Endothelial cell of umbilical vein (primary cell): ENCODE results near the gene BSPRY. TPM values are rescaled to one million over a fixed set of nuclear protein-coding genes. Genes with fewer than 3 reads are reported as not detected.

Source experiments
- BruUV-seq: library from RNA; stranded (reverse); fragments of 400-500 nt; replicated peaks from 2 replicates; lab custom pipeline; 2021; lab: Mats Ljungman, UMichigan
- CTCF ChIA-PET: fragments of 300-600, 350-600 bp; sonication (Branson Sonifier 250); formaldehyde crosslinking; loops from one replicate; lab custom pipeline; 2021; ENCODE audit warnings: antibody characterized with exemption, inconsistent platforms; lab: Charles Lee
- POLR2A ChIA-PET: fragments of 300-600, 350-600 bp; sonication (Branson Sonifier 250); formaldehyde crosslinking; loops from one replicate; lab custom pipeline; 2021; ENCODE audit warnings: antibody characterized with exemption, inconsistent platforms; lab: Charles Lee
- DNase-seq: peaks from one replicate; pipeline ENCODE4 v3.0.0-alpha.2; 2011; ENCODE audit warnings: low read depth, low spot score
- FAIRE-seq: peaks from 2 replicates; lab custom pipeline; 2011; peaks lifted over from hg19 to GRCh38; lab: Jason Lieb, UNC
- H2AFZ ChIP-seq: 2 replicates; pipeline ENCODE4 v1.6.0; 2012; ENCODE audit warnings: low read depth, low read length, control low read depth, inconsistent platforms
- H3K27ac ChIP-seq: 2 replicates; pipeline ENCODE4 v1.5.1; 2011; ENCODE audit warnings: low read depth, mild to moderate bottlenecking, control low read depth, low read length, moderate library complexity; ENCODE audit not compliant: insufficient read depth
- H3K27me3 ChIP-seq, 2 experiments: 2 replicates each; pipeline versions ENCODE4 v1.6.0 to v1.6.1; 2011; ENCODE audit warnings: low read length in 2 of 2, mixed read lengths in 1 of 2; ENCODE audit not compliant: control insufficient read depth in 2 of 2, insufficient read depth in 2 of 2
- H3K36me3 ChIP-seq, 2 experiments: 2 replicates in 1 of 2; 3 replicates in 1 of 2; pipeline ENCODE4 v1.5.1; 2011; ENCODE audit warnings: low read length in 2 of 2, mild to moderate bottlenecking in 1 of 2, moderate library complexity in 1 of 2; ENCODE audit not compliant: control insufficient read depth in 2 of 2, insufficient read depth in 2 of 2; ENCODE audit errors: extremely low read depth in 1 of 2
- H3K4me1 ChIP-seq: 3 replicates; pipeline ENCODE4 v1.5.1; 2011; ENCODE audit warnings: mild to moderate bottlenecking, low read length; ENCODE audit not compliant: control insufficient read depth, insufficient read depth; ENCODE audit errors: extremely low read depth
- H3K4me2 ChIP-seq: 2 replicates; pipeline ENCODE4 v1.6.1; 2011; ENCODE audit warnings: low read length, control low read depth, mixed read lengths; ENCODE audit not compliant: insufficient read depth
- H3K4me3 ChIP-seq, 3 experiments: fragments of 200-600 bp in 1 of 3; sonication (generic), shearing (Covaris generic) in 1 of 3; replicated peaks in 1 of 3; 2 replicates each; pipeline ENCODE4 v1.5.1; 2011 to 2016; ENCODE audit warnings: control low read depth in 3 of 3, low read length in 3 of 3, mild to moderate bottlenecking in 2 of 3, inconsistent platforms in 1 of 3, low read depth in 1 of 3, moderate library complexity in 1 of 3; ENCODE audit not compliant: insufficient read depth in 1 of 3
- H3K79me2 ChIP-seq: 2 replicates; pipeline ENCODE4 v1.6.0; 2012; ENCODE audit warnings: low read length, inconsistent platforms; ENCODE audit not compliant: control insufficient read depth, insufficient read depth
- H3K9ac ChIP-seq: replicated peaks from 2 replicates; pipeline ENCODE3; 2011; ENCODE audit warnings: low read length, control low read depth; ENCODE audit not compliant: insufficient read depth; ENCODE audit errors: extremely low read depth
- H3K9me1 ChIP-seq: replicated peaks from 3 replicates; pipeline ENCODE4 v1.6.0; 2011; ENCODE audit warnings: mild to moderate bottlenecking, low read length; ENCODE audit not compliant: control insufficient read depth, insufficient read depth; ENCODE audit errors: extremely low read depth
- H3K9me3 ChIP-seq: replicated peaks from 2 replicates; pipeline ENCODE4 v1.5.1; 2012; ENCODE audit warnings: low read length, inconsistent platforms; ENCODE audit not compliant: control insufficient read depth, insufficient read depth
- H4K20me1 ChIP-seq: replicated peaks from 2 replicates; pipeline ENCODE3; 2011; ENCODE audit warnings: mild to moderate bottlenecking, low read length; ENCODE audit not compliant: control insufficient read depth, insufficient read depth; ENCODE audit errors: extremely low read depth
- EZH2 ChIP-seq: IDR thresholded peaks from 2 replicates; pipeline ENCODE4 v1.6.1; 2012; ENCODE audit warnings: borderline replicate concordance, low read depth, mild to moderate bottlenecking, moderate library complexity, low read length, inconsistent platforms; ENCODE audit not compliant: severe bottlenecking
- FOS ChIP-seq: IDR thresholded peaks from 2 replicates; pipeline ENCODE4 v1.6.1; 2011; ENCODE audit warnings: mild to moderate bottlenecking, low read length, moderate library complexity, borderline replicate concordance; ENCODE audit not compliant: insufficient read depth
- GATA2 ChIP-seq: IDR thresholded peaks from 2 replicates; pipeline ENCODE4 v1.7.0; 2011; ENCODE audit warnings: low read depth, mild to moderate bottlenecking, moderate library complexity, mixed read lengths, low read length; ENCODE audit not compliant: insufficient read length, insufficient read depth
- JUN ChIP-seq: IDR thresholded peaks from 2 replicates; pipeline ENCODE4 v1.6.1; 2011; ENCODE audit warnings: borderline replicate concordance, low read depth; ENCODE audit not compliant: insufficient read length, insufficient read depth
- MYC ChIP-seq: IDR thresholded peaks from one replicate; pipeline ENCODE4 v1.6.1; 2011; ENCODE audit warnings: mild to moderate bottlenecking, low read depth, low read length
- POLR2A ChIP-seq: IDR thresholded peaks from 2 replicates; pipeline ENCODE4 v1.6.1; 2012; ENCODE audit warnings: low read depth, mild to moderate bottlenecking, control low read depth, low read length
- POLR2AphosphoS5 ChIP-seq: IDR thresholded peaks from 2 replicates; pipeline ENCODE4 v1.6.1; 2012; ENCODE audit warnings: low read depth, mild to moderate bottlenecking, control low read depth, low read length, moderate library complexity; ENCODE audit not compliant: insufficient read depth
- dilution Hi-C: fragments of 300-500 bp; cut with MboI; formaldehyde crosslinking; loops from one replicate; pipeline ENCODE4 v1.15.0; 2019; ENCODE audit warnings: low sequenced_read_pairs; ENCODE audit not compliant: extremely low pct_ligation_motif_present
- intact Hi-C: fragments of 100-400 bp; cut with micrococcal nuclease; formaldehyde crosslinking; loops from one replicate; pipeline ENCODE4 v1.10.0; 2022
- polyA plus RNA-seq, 4 experiments: library from polyadenylated mRNA; depleted of rRNA in 3 of 4; stranded (reverse) in 3 of 4; unstranded in 1 of 4; fragments of >200 nt; gene quantifications; 2 replicates each; pipeline versions ENCODE4 v1.2.1 to v1.2.3, GENCODE V29; 2011 to 2012; ENCODE audit warnings: missing spikeins in 1 of 4
- total RNA-seq: library from RNA; stranded (reverse); gene quantifications from 2 replicates; pipeline ENCODE4 v1.2.3, GENCODE V29; 2021
- TF ChIP-seq, protein P1 (sequence below), 2 donors: IDR thresholded peaks; 1 replicate in 1 of 2; 2 replicates in 1 of 2; pipeline ENCODE4 v1.5.1; 2011; ENCODE audit warnings: low read length in 2 of 2, mild to moderate bottlenecking in 2 of 2, moderate library complexity in 2 of 2, control low read depth in 1 of 2, inconsistent platforms in 1 of 2, low read depth in 1 of 2; ENCODE audit not compliant: insufficient read depth in 1 of 2; ENCODE audit errors: extremely low read depth in 1 of 2
- TF ChIP-seq, protein P2 (sequence below): IDR thresholded peaks from 2 replicates; pipeline ENCODE4 v1.6.1; 2011; ENCODE audit not compliant: insufficient read depth, insufficient read length

Gene BSPRY
- total and polyA plus RNA-seq, 2 donors (not counting 3 experiments of a cell fraction or from before 2014, with no cell fraction given), result not detected

DNA sequence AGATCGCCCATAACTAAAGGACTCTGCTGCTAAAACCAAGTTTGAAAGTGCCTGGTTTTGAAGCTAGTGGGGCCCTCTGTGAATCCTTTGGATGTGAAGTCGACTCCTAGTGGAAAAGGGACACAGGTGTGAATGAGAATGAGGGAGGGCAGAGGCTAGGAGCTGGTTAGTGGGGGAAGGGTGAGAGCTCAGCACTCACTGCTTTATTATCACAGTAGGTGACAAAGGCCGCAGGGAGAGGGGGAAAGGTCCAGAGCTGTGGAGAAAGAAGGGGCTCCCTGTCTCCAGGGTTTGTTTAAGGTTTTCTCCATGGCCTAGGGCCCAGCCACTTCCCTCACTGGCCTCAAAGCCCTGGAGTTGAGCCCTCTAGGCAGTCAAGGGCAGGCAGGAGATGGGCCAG is 23.9 kb downstream of the BSPRY start:
- no TSS peak for BruUV-seq
- intact Hi-C loops (no loop called here), dilution Hi-C loops (no loop called here)
- Histone ChIP-seq H3K27ac (no peak overlapping the region), H3K9ac (no peak overlapping the region), H4K20me1 (no peaks in the 10 kb centered on the region), H3K27me3 (no peaks in the 10 kb centered on the region), H3K79me2 (no peaks in the 10 kb centered on the region), H3K9me1 (no peaks in the 10 kb centered on the region), H3K4me3 (no peak overlapping the region), H3K36me3 (peaks cover 0 to 7% of the 10 kb centered on the region in 2 experiments), H2AFZ (no peak overlapping the region), H3K4me2 (no peak overlapping the region), H3K4me1 (no peaks in the 10 kb centered on the region), H3K9me3 (no peaks in the 10 kb centered on the region)
- FAIRE-seq (no peak), DNase-seq (no peak)
- POLR2A ChIA-PET, result no interaction called here
- CTCF ChIA-PET, result interaction anchor here (0.5 to 1.2 kb wide), 2 partner anchors 11 to 995 kb away, joined by 3 to 4 read pairs; no protein-coding TSS in a partner anchor
- TF ChIP-seq FOS, result no peak
- TF ChIP-seq JUN, result no peak
- TF ChIP-seq, protein P1, sequence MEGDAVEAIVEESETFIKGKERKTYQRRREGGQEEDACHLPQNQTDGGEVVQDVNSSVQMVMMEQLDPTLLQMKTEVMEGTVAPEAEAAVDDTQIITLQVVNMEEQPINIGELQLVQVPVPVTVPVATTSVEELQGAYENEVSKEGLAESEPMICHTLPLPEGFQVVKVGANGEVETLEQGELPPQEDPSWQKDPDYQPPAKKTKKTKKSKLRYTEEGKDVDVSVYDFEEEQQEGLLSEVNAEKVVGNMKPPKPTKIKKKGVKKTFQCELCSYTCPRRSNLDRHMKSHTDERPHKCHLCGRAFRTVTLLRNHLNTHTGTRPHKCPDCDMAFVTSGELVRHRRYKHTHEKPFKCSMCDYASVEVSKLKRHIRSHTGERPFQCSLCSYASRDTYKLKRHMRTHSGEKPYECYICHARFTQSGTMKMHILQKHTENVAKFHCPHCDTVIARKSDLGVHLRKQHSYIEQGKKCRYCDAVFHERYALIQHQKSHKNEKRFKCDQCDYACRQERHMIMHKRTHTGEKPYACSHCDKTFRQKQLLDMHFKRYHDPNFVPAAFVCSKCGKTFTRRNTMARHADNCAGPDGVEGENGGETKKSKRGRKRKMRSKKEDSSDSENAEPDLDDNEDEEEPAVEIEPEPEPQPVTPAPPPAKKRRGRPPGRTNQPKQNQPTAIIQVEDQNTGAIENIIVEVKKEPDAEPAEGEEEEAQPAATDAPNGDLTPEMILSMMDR (IDR thresholded peaks at IDR 0.05; ENCODE audit: extremely low read depth in 1 of 2, insufficient read depth in 1 of 2, low read depth in 1 of 2, low read length in 2 of 2), result no peak
- TF ChIP-seq POLR2AphosphoS5, result no peak
- TF ChIP-seq GATA2, result no peak
- TF ChIP-seq MYC, result no peak
- TF ChIP-seq POLR2A, result no peak
- no peak for TF ChIP-seq EZH2
- TF ChIP-seq, protein P2, sequence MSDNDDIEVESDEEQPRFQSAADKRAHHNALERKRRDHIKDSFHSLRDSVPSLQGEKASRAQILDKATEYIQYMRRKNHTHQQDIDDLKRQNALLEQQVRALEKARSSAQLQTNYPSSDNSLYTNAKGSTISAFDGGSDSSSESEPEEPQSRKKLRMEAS, result no peak
